Mesodermal cell (in vitro differentiated cells): Measurements from ENCODE around the gene PTCH2.
A peak's percentile ranks its signal among the peaks of the same experiment; 100 is the strongest.
"Not testable (repeated sequence)": the region's sequence is repeated elsewhere in the genome, so short reads cannot be mapped to it uniquely, and the experiment has no call there.

Experiments
- H3K27ac ChIP-seq: 2 replicates; pipeline ENCODE4 v1.7.0; 2013; ENCODE audit warnings: mild to moderate bottlenecking, low read depth, low read length, moderate library complexity; ENCODE audit not compliant: severe bottlenecking
- H3K36me3 ChIP-seq: 2 replicates; pipeline ENCODE4 v1.7.1; 2013; ENCODE audit warnings: mild to moderate bottlenecking, low read length, moderate library complexity; ENCODE audit not compliant: control insufficient read depth, insufficient read depth
- H3K4me1 ChIP-seq: one replicate; pipeline ENCODE4 v1.7.1; 2013; ENCODE audit warnings: mild to moderate bottlenecking, low read length; ENCODE audit not compliant: insufficient read depth, control insufficient read depth, poor library complexity, severe bottlenecking
- H3K4me3 ChIP-seq: 2 replicates; pipeline ENCODE4 v1.7.0; 2013; ENCODE audit warnings: low read length, control low read depth, mild to moderate bottlenecking; ENCODE audit not compliant: insufficient read depth, poor library complexity, severe bottlenecking; ENCODE audit errors: extremely low read depth
- H3K9me3 ChIP-seq: 2 replicates; pipeline ENCODE4 v1.7.1; 2013; ENCODE audit warnings: mild to moderate bottlenecking, low read length, moderate library complexity; ENCODE audit not compliant: control insufficient read depth
- WGBS, 2 experiments: methylation state at CpG; one replicate each; pipeline ENCODE4 v1.1.5; 2013; ENCODE audit warnings: missing lambda C conversion rate in 2 of 2; ENCODE audit not compliant: insufficient coverage in 2 of 2; 5-methylcytosine and 5-hydroxymethylcytosine counted together

Gene PTCH2

DNA sequence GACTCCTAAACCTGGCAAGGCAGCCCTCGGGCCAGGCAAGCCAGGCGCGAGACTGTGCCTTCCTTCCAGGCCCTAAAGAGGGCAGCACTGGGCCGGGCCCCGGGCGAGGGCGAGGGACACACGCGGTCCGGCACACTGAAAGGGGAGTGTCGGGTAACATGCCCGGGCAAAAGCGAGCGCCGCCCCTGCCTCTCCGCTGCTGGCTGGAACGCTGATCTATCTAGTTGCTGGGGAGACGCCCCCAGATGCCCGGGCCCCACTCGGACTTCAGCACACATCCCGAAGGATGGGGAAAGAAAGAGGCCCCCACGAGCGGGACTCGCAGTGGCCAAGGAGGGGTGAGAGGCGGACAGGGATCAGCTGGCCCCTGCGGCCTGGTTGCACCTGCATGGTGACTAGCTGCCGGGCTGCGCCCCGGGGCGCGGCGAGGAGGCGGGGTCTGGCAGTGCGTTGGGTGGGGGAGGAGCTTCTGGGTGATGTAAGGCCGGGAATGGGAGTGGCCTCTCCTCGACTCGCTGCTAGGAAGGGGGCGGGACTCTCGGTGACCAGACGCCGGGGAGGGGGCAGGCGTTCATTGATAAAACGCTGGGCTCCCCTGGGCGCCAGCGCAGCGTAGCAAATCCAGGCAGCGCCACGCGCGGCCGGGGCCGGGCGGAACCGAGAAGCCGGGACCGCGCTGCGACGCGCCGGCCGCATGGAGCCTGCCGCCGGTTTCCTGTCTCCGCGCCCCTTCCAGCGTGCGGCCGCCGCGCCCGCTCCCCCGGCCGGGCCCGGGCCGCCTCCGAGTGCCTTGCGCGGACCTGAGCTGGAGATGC, 43.1 kb downstream of the PTCH2 start, which contains the start of gene PLK3:
Gene PLK3 (plus strand): TSS at position 608 of the 815 bp plus-strand sequence. CDS start 87 bp downstream, at position 695.
- Histone ChIP-seq H3K9me3 (no peaks in the 10 kb centered on the region), H3K27ac (peak within 1 kb of the TSS; percentile 96), H3K36me3 (peaks cover 33% of the 10 kb centered on the region), H3K4me1 (peaks cover 32% of the 10 kb centered on the region), H3K4me3 (peak within 1 kb of the TSS; percentile 91)
- 1% methylated on average over 69 to 72 of the region's 79 CpGs for WGBS, 2 experiments

DNA sequence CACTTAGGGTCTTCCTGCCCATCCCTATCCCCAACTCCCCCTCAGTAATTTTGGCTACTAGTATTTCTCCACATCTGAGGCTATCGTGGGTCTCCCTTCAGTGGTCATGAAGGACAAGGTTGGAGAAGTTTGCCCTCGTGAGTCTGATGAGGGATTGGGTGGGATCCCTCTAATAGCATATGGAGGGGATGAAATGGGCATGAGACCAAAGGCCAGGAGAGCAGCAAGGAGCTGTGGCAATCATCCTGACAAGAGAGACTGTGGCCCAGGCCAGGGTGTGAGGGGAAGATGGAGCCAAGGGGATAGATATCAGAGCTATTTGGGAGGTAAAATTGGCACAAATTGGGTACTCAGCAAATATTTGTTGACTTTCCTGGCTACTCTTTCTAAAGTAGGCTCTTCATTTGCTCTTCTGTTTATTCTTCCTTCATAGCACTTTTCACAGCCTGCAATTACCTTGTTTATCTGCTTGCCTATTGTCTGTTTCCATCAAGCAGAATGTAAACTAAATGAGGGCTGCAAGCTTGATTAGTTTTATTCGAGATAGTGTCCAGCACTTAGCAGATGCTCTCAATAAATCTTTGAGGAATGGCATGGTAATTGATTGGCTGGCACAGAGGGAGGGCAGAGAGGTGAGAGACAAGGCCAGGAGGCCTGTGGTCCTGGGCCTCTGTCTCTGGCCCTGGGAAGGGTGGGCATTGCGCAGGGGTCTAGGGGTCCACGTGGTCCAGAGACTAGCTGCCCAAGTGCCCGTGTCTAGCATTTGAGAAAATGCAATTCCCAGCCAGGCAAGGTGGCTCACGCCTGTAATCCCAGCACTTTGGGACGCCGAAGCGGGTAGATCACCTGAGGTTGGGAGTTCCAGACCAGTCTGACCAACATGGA, 44.3 kb downstream of the PTCH2 start:
- WGBS, 2 experiments = 94 to 100% methylated on average over 7 to 9 of the region's 10 CpGs
- no peak overlapping the region for H3K4me3 ChIP-seq
- peaks cover 25% of the 10 kb centered on the region for H3K4me1 ChIP-seq
- H3K9me3 ChIP-seq = no peaks in the 10 kb centered on the region
- H3K36me3 ChIP-seq = peaks cover 21% of the 10 kb centered on the region
- H3K27ac ChIP-seq = no peak overlapping the region

DNA sequence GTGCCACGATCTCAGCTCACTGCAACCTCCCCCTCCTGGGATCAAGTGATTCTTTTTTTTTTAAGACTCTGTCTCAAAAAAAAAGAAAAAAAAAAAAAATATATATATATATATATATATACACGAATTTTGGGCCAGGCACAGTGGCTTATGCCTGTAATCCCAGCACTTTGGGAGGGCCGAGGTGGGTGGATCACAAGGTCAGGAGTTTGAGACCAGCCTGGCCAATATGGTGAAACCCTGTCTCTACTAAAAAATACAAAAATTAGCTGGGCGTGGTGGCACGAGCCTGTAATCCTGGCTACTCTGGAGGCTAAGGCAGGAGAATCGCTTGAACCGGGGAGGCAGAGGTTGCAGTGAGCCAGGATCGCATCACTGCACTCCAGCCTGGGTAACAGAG, 45.2 kb downstream of the PTCH2 start:
- peaks cover 17% of the 10 kb centered on the region for H3K4me1 ChIP-seq
- H3K36me3 ChIP-seq = peaks cover 12% of the 10 kb centered on the region
- not testable (repeated sequence) for H3K4me3 ChIP-seq, H3K9me3 ChIP-seq, H3K27ac ChIP-seq
- 87 to 90% methylated on average over 5 to 6 of the region's 8 CpGs for WGBS, 2 experiments

DNA sequence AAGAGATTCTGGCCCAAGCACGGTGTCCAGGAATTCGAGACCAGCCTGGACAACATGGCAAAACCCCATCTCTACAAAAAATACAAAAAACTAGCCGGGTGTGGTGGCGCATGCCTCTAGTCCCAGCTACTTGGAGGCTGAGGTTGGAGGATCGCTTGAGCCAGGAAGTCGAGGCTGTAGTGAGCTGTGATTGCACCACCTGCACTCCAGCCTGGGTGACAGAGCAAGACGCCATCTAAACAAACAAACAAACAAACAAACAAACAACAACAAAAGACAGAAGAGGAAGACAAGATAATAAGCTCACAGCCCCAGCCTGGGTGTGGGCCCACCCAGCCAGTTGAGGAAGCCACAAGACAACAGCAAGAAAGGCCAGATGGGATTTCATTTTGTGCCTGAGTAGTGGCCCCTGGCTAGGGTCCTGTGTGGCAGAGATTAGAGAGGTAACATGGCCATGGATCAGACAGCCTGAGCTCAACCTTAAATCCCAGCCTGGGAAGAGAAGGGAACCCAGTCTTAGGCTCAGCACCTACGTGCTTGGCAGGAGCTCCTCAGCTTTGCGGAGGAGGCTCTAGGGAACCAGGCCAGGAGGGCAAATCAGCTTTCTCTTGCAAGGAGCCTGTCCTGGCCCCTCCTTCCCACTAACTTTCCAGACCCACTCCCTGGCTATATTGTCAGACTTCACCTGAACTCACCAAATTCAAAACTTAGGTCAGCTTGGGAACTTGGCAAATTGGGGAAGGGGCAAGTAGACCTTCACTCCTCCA, 50.1 kb downstream of the PTCH2 start:
- Histone ChIP-seq H3K4me3 (no peak overlapping the region), H3K27ac (no peak overlapping the region), H3K4me1 (no peaks in the 10 kb centered on the region), H3K36me3 (no peaks in the 10 kb centered on the region), H3K9me3 (no peaks in the 10 kb centered on the region)
- 90% methylated on average over 4 to 7 of the region's 9 CpGs for WGBS, 2 experiments

DNA sequence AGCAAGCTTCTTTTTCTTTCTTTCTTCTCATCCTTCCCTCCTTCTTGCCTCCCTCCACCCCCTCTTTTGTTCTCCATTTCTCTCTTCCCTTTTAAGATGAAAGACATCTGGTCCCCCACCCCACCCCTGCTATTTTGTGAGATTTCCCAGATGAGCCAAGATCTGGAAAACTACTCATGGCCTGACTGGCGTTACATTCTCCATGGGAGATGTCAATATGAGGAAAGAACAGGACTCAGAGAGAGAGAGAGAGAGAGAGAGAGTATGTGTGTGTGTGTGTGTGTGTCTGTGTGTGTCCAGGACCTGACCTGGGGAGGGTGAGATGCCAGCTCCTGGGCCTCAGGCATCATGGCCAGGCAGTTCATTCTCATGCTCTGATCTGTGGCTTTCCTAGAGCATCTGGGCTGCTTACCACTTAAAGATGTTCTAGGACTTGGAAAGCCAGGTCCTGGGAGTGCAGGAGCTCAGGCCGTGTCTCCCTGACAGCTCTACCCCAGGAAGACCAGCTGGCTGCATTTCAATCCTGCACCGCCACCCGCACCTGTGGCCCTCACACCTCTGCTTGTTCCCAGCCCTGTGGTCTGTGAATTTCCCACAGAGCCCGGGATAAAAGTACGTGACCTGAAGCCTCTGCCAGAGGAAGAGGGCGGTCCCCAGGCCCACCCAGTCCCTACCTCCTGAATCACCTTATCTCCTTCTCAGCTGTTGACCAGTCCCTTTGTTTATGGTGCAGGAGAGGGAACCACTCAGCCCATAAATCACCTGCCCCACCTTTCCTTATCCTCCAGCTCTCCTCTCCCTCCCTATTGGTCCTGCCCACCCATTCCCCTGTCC, 51.9 kb downstream of the PTCH2 start:
- Histone ChIP-seq H3K4me1 (no peaks in the 10 kb centered on the region), H3K4me3 (no peak overlapping the region), H3K9me3 (no peaks in the 10 kb centered on the region), H3K36me3 (no peaks in the 10 kb centered on the region), H3K27ac (no peak overlapping the region)
- WGBS, 2 experiments = 80 to 89% methylated on average over 4 to 6 of the region's 7 CpGs

DNA sequence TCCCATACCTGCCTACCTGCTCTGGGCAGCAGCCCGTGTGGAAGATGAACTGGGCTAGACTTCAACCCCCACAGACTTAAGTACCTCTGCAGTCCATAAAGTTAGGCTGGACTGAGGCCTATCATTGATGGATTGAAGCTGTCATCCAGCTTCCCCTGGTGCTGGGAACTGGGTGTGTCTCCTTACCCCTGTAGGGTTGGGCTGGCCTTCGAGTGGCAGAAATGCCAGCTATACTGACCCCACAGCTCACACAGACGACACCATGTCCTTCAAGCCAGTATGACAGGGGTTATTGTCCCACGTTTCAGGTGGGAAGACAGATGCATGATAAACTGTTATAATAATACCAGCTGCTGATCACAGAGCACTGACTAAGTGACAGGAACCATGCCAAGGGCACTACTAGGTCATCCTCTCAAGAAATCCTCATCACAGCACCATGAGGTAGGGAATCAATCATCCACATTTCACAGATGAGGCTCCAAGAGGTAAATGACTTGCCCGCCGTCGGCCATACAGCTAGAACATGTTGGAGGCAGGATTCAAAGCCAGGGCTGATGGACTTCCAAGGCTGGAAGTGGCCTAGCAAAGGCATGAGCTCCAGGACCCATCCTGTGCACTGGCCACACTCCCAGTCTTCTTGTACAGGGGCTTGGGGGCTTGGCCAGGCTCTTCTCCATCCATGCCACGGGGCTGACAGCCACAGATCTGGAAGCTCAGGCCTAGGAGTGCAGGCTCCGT, 54.8 kb downstream of the PTCH2 start, which contains the start of gene BEST4:
Gene BEST4 (minus strand): TSS at position 51 of the 741 bp plus-strand sequence. CDS start 465 bp downstream, outside the sequence.
- H3K4me1 ChIP-seq = peaks cover 12% of the 10 kb centered on the region
- H3K27ac ChIP-seq = no peak within 1 kb of the TSS
- H3K9me3 ChIP-seq = no peaks in the 10 kb centered on the region
- H3K4me3 ChIP-seq = no peak within 1 kb of the TSS
- no peaks in the 10 kb centered on the region for H3K36me3 ChIP-seq
- 96 to 98% methylated on average over 6 of the region's 9 CpGs for WGBS, 2 experiments

DNA sequence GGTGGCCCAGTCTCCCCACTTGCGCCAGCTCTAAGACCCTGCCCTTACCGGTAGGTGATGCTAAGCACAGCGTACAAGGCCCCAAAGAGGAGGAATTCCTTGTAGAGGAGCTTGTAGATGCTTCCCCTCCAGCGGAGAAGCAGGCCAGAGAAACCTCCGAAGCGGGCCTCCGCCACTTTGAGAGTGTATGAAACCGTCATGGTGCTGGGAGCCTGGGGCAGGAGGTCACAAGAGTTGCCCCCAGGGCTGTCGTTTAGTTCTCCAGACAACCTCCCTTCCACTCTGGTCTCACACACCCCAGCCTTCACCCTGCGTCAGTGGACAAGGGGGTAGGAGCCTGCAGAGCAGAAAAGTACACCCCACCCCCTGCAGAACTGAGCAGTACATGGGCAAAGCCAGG, 55.5 kb downstream of the PTCH2 start:
- H3K4me1 ChIP-seq = peaks cover 12% of the 10 kb centered on the region
- no peak overlapping the region for H3K27ac ChIP-seq
- H3K4me3 ChIP-seq = no peak overlapping the region
- 88 to 100% methylated on average over 7 of the region's 10 CpGs for WGBS, 2 experiments
- no peaks in the 10 kb centered on the region for H3K9me3 ChIP-seq
- H3K36me3 ChIP-seq = no peaks in the 10 kb centered on the region

DNA sequence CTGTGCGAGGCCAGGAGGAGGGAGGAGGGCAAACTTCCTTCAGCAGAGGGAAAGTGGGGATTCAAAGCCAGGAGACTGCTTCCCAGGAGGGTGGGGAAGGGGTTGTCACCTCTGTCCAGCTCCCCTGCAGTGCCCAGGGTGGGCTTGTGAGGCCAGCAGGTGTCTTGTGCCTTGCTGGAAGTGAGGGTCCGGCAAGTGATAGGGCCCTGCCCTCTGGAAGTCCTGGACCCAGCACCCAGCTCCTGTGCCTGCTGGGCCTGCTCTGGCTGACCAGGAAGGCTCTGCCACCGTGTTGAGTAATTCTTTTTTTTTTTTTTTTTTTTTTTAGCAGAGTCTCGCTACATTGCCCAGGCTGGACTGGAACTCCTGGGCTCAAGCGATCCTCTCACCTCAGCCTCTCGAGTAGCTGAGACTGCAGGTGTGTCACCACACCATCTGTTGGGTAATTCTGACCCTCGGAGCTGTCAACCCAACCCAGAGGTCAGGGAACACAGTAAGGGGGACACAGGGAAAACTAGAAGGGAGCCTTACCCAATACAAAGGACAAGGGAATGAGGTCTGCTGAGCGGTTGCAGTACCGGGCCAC, 56.1 kb downstream of the PTCH2 start:
- 87 to 90% methylated on average over 8 to 9 of the region's 9 CpGs for WGBS, 2 experiments

DNA sequence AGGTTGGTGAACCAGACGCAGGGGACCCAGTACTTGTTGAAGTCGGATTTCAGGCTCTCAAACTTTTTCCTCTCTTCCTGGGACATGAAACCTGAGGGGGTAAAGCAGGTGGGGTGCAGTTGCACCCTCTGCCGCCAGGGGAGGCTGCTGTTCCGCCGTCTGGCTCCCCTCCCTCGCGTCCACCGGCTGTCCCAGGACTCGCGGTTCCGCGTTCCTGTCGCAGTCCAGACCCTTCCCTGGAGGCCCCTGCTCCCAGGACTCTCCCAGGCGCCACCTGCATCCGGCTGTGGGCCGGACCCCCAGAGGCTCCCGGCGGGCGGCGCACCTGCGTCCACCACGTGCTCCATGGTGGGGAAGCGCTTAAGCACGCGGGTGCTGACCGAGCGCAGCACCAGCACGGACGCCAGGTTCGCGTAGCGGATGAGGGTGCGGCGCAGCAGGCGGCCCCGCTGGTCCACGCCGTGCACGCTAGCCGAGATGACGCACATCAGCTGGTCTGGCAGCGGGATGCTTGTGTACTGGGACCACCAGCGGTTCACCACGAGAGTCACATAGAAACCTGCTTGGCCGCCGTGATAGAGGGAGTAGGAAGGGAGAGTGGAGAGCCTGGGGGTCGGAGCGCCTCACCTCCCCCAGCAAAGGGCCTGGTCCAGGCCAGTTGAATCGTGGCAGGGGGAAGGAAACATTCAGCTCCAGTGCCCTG, 56.8 kb downstream of the PTCH2 start:
- Histone ChIP-seq H3K4me1 (peaks cover 12% of the 10 kb centered on the region), H3K9me3 (no peaks in the 10 kb centered on the region), H3K36me3 (peaks cover 6% of the 10 kb centered on the region), H3K27ac (no peak overlapping the region), H3K4me3 (peak overlapping the region; percentile 18)
- 11 to 12% methylated on average over 47 to 49 of the region's 49 CpGs for WGBS, 2 experiments

More for the DNA sequence above, 56.1 kb downstream of the PTCH2 start:
- H3K4me3 ChIP-seq = no peak overlapping the region
- no peak overlapping the region for H3K27ac ChIP-seq
- H3K9me3 ChIP-seq = no peaks in the 10 kb centered on the region
- H3K36me3 ChIP-seq = peaks cover 2% of the 10 kb centered on the region
- peaks cover 12% of the 10 kb centered on the region for H3K4me1 ChIP-seq
